ENCODE data around the gene TREM2. TPM values are rescaled to one million over a fixed set of nuclear protein-coding genes. Genes with fewer than 3 reads are reported as not detected.

TREM2 gene
- not detected for total RNA-seq (2021; fragmentation: NEBNext Ultra II Directional; extraction: Animal tissue kit (Norgen Biotek cat#: 25700))
- long read RNA-seq, result 0 reads

DNA sequence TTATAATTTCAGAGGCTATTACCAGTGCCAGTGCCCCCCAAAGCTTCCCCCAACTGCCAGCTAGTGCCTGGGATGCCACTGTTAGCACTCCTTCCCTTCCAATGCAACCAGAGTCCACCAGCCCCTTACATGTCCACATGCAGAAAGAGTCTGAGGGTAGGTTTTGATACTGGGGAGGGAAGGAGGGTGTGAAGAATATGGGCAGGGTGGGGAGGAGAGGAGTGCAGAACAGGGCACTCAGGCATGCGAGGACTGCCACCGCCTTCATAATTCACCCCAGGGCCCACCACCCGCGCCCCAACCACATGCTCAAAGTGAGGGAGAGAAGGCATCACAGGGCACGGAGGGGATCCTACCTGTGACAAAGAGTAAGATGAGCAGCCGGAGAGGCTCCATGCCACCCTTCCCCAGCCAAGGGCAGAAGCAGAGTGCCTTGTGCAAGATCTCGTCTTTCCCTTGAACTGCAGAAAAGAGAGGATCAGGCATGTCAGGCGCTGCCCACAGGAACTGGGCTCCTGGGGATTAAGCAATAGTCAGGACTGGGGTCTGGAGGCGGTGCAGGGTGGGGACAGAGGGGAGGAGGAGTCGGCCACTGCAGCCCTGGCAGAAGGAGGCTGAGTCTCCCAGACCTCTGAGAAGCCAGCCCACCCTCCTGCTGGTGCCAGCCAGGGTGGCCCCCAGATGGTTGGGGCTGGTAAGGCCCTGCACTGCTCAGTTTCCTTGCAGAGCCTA, at the start of gene TREM2:
TREM2 (minus strand) TSS at position 430 of the 732 bp plus-strand sequence; CDS start at position 396, 34 bp downstream.
- Mint-ChIP-seq H3K4me1 (ENCODE audit: low read depth) (no peaks in the 10 kb centered on the region), H3K36me3 (ENCODE audit: low read depth) (no peaks in the 10 kb centered on the region), H3K4me3 (no peak within 1 kb of the TSS), H3K27ac (no peak within 1 kb of the TSS), H3K27me3 (ENCODE audit: insufficient read depth) (peaks cover 14% of the 10 kb centered on the region), H3K9me3 (no peaks in the 10 kb centered on the region)
- no peak for TF ChIP-seq CTCF (IDR thresholded peaks at IDR 0.05)
- DNase-seq, result no peak

DNA sequence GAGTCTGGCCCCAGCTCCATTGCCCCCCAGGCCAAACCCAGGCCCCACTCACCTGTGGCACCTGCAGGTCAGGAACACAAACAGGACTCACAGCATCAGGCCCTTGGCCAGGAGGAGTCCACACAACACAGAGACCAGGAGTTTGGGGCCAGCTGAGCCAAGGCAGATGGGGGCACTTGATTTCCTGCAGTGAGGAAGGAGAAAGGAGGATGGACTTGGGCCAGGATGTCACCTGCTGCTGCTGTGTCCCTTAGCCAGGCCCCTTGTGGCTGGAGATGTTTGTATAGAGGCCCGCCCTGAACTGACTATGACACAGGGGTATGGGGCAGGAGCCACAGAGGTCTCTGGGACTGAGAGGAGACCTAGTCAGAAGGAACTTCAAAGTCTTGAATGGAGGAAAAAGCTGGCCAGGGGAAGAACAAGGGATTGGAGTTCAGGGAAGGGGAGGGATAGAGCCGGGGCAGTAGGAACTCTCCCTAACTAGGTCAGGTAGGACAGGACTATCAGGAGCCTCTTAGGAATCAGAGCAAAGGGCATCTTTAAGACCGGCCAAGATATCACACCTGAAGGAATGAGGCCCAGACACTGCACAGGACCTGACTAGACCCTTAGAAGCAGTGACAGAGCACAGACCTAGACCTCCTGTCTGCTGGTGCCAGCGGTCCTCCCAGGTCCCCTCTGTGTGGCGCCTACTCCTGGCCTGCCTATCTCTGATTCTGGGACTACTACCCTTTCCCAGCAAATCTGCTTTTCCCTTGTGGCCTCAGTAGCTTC, 46.8 kb upstream of the TREM2 start:
- Mint-ChIP-seq H3K27ac (no peak overlapping the region), H3K4me3 (no peak overlapping the region), H3K9me3 (peaks cover 7% of the 10 kb centered on the region; the same call in 1 of the 2 replicates), H3K4me1 (ENCODE audit: low read depth) (no peaks in the 10 kb centered on the region), H3K27me3 (ENCODE audit: insufficient read depth) (peaks cover 12% of the 10 kb centered on the region), H3K36me3 (ENCODE audit: low read depth) (no peaks in the 10 kb centered on the region)
- no peak for TF ChIP-seq CTCF (IDR thresholded peaks at IDR 0.05)
- DNase-seq, result no peak

GRCh38 chr6:41208439-41209106, 45.7 kb upstream of the TREM2 start:
- H3K27ac Mint-ChIP-seq, result no peak overlapping the region
- no peaks in the 10 kb centered on the region for H3K9me3 Mint-ChIP-seq
- no peak overlapping the region for H3K4me3 Mint-ChIP-seq
- H3K27me3 Mint-ChIP-seq (ENCODE audit: insufficient read depth), result peaks cover 11% of the 10 kb centered on the region
- no peaks in the 10 kb centered on the region for H3K4me1 Mint-ChIP-seq (ENCODE audit: low read depth)
- TF ChIP-seq CTCF (IDR thresholded peaks at IDR 0.05), result no peak
- DNase-seq, result no peak
- no peaks in the 10 kb centered on the region for H3K36me3 Mint-ChIP-seq (ENCODE audit: low read depth)

- Mint-ChIP-seq H3K4me3 (no peak overlapping the region), H3K27me3 (ENCODE audit: insufficient read depth) (peaks cover 29% of the 10 kb centered on the region), H3K4me1 (ENCODE audit: low read depth) (no peaks in the 10 kb centered on the region), H3K27ac (no peak overlapping the region), H3K9me3 (no peaks in the 10 kb centered on the region), H3K36me3 (ENCODE audit: low read depth) (no peaks in the 10 kb centered on the region)
- DNase-seq, result no peak
- no peak for TF ChIP-seq CTCF (IDR thresholded peaks at IDR 0.05)
Observed at GRCh38 chr6:41204156-41204555, 41.2 kb upstream of the TREM2 start.

GRCh38 chr6:41201764-41202173, 38.9 kb upstream of the TREM2 start:
- no peaks in the 10 kb centered on the region for H3K9me3 Mint-ChIP-seq
- no peak for DNase-seq
- H3K27me3 Mint-ChIP-seq (ENCODE audit: insufficient read depth), result peaks cover 32% of the 10 kb centered on the region
- H3K4me3 Mint-ChIP-seq, result no peak overlapping the region
- no peak for TF ChIP-seq CTCF (IDR thresholded peaks at IDR 0.05)
- H3K4me1 Mint-ChIP-seq (ENCODE audit: low read depth), result no peaks in the 10 kb centered on the region
- H3K36me3 Mint-ChIP-seq (ENCODE audit: low read depth), result no peaks in the 10 kb centered on the region
- H3K27ac Mint-ChIP-seq, result no peak overlapping the region

Data from HFFc6 (cell line).